ENCODE data around the gene CD163L1.
"Not testable (repeated sequence)": the region's sequence is repeated elsewhere in the genome, so short reads cannot be mapped to it uniquely, and the experiment has no call there.

The CD163L1 gene

DNA sequence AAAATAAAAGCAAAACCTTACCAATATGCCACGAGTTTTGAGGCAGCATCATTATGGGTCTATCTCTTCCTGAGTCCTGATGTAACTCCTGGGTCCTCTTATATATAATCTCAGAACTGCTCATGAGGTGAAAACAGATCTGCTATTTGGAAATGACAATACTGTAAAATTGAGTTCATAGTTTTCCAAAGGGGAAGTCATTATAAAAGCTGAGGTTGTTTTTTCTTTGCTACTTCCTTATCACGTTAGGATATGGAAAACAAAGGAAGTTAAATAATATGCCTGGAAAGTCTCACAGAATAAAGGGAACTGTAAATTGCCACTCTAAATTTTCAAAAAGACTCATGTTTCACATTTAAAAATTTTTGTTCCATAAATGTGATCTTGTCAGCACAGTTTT is at the start of gene CD163L1:
Gene CD163L1, minus strand, starts transcription at position 78 of the 400 bp plus-strand sequence. Its CDS starts 26 bp downstream, at position 52.
- DNase-seq = no peak

DNA sequence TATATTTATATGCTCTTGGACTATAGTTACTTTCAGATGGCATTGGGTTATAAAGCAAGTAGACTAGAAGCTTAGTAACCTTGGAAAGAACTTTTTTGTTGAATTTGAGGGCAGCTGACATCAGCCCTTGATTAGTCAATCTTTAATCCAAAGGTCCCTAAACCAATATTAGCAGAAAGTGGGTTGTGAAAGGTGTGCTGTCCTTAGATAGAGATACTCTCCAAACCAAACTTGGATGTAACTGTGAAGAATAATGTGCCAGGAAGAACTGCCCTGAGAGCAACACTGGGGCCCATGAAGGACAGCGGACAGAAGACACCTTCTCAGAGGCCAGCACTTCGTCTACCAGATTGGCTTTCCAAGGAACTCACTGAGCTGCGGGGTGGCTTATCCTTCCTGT is 49.1 kb upstream of the CD163L1 start:
- no peak for DNase-seq

DNA sequence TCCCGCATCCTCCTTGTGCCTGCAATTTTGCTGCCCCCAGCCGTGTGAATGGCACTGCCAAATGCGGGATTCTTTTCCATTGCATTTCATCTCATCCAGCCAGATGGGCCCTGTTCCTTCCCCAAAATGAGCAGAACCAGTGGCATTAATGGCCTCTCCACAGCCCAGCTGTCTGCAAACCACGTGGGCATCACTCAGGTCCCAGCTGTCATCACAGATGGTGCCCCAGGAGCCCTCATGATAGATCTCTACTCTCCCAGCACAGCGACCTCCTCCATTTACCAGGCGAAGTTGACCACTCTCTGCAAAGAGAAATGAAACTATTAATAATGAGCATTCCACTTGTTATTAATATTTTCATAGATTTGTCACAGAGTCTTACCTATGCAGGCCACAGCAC is 42.6 kb upstream of the CD163L1 start:
- DNase-seq = no peak

DNA sequence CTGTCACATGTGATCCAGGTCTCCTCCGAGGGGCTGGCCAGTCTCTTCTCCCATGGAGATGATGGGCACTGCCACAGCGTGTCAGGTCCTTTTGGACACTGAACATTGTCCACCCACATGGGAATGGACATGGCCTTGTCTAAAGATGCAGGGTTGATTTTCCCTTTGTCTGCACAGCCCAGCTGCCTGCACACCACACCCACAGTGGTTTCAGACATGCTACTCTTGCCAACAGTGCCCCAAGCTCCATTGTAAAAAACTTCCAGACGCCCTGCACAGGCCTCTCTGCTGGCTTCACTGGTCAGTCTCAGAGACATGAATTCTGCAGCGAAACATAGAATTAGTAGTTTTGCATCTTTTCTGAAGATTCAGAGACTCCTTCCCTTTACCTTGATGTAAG is 41.1 kb upstream of the CD163L1 start:
- DNase-seq = no peak

DNA sequence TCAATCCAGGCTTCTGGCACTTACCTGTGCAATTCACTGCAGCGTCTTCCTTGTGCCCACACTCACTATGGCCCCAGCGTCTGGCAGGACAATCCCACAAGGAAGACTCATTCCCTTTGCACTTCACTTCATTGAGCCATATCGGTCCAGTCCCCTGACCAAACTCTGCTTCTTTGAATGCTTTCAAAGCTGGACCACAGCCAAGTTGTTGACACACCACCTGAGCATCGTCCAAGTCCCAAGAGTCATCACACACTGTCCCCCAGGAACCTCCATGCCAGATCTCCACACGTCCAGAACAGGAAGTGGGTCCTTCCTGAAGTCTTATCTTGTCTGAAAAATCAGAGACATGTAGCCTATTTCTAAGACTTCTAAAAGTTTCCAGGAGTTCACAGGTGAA is 39.4 kb upstream of the CD163L1 start:
- no peak for DNase-seq

DNA sequence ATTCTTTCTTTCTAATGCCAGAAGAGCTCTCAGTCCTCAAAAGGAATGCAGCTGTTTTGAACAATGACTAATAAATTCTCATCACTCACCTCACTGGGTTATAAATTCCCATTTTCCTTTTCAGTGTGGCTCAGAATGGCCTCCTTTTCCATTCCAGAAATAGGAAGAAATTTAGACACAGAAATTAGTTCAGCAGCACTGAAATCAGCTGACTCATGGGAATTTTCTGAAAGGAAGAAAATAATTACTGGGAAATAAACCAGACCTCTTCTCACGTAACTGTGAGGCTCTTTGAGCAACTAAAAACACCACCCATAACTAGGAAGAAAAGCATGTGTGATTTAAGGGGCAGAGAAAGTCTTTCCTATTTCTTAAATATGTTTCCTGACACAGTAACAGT is 35.8 kb upstream of the CD163L1 start:
- no peak for DNase-seq

DNA sequence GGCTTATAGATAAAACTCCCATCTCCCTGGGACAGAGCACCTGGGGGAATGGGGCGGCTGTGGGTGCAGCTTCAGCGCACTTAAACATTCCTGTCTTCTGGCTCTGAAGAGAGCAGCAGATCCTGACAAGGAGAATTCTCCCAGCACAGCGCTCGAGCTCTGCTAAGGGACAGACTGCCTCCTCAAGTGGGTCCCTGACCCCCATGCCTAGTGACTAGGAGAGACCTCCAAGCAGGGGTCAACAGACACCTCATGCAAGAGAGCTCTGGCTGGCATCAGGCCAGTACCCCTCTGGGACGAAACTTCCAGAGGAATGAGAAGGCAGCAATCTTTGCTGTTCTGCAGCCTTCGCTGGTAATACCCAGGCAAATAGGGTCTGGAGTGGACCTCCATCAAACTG is 28.1 kb upstream of the CD163L1 start:
- DNase-seq = no peak

DNA sequence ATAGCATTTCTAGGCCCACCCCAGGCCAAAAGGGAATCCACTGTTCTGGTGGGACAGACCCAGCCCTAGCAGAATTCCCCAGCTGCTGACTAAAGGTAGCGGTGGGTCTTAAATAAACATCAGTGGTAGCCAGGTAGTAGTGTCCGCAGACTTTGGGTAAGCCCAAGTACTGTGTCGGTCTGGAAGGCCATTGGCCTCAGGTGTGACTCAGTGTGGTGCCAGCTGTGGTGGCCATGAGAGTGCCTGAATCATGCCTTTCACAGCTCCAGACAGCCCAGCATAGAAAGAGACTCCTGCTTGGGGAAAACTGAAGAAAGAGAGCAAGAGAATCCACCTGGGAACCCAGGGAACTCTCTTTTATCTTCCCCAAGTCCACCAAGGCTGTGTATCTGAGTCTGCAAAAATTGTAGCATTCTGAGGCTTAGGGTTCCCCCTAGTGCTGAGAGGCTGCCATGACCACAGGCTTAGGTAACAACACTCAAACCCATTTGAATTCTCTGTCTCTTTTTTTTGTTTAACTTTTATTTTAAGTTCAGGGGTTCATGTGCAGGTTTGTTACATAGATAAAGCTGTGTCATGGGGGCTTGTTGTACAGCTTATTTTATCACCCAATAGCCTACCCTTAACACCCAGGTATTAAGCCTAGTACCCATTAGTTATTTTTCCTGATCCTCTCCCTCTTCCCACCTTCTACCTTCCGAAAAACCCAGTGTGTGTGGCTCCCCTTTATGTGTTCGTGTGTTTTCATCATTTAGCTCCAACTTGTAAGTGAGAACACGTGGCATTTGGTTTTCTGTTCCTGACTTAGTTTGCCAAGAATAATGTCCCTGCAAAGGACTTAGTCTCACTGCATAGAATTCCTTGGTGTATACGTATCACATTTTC is 16.7 kb upstream of the CD163L1 start:
- DNase-seq = peak in 3 of 4 experiments; percentile 1 to 30 (median 9)

DNA sequence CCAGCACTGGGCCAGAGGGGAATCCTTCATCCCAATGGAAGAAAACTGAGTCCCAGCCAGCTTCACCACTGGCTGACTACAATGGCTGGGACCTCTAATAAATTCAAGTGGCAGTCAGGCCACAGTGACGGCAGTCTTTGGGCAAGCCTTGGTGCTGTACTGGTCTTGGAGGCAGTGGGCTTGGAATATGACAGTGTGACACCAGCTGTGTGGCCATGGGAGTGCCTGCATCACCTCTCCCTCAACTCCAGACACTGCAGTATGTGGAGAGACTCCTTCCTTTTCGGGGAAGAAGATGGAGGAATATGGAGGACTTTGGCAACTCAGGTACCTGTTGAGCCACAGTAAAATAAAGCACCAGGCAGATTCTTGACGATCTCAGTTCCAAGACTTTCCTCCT is 16.0 kb upstream of the CD163L1 start:
- DNase-seq = no peak

DNA sequence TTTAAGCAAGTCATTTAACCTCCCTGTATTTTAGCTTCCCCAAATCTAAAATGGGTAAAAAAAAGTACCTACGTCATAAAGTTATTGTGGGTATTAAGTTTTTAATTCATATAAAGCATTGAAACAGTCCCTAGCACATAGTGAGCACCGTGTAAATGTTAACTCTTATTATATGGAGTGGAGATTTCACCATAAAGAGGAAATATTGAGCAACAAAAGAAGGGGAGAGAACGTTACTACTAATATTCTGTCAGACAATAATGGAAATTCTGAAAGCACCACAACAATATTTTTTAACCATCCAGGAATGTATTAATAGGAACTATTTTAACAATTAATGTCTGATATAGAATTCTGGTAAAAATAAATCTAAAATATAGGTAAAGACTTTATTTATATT is 7.8 kb upstream of the CD163L1 start:
- DNase-seq = no peak

DNA sequence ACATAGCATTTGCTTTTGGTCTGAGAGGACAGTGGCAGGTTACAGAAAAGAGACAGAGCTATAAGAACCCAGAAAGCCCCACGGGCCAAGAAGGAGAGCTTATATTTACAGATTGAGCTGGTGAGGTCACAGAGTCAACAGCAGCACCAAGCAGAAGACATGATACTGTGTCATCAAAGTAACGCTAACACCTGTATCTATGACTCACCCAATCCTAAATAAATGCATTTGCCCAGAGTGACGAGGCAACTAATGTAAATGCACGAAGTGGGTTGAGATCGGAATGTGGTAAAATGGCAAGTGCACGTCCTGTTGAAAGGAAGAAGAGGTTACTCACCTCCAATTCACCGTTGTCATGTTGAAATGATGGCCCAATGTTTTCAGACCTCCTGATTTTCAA is 6.7 kb upstream of the CD163L1 start:
- no peak for DNase-seq

DNA sequence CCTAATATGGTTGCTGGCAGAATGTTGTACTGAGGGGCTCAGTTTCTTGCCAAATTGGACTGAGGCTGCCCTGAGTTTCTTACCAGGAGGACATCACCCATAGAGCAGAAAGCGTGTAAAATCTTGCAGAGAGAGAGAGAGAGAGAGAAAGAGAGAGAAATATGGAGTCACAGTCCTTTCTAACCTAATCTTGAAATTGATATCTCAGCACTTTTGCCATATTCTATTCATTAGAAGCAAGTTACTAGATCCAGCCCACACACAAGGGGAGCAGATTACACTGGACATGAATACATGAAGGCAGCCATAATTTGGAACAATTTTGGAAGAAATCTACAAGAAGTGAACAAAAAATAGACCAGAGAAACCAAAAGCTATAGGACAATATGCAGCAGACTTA is 4.1 kb upstream of the CD163L1 start:
- no peak for DNase-seq

DNA sequence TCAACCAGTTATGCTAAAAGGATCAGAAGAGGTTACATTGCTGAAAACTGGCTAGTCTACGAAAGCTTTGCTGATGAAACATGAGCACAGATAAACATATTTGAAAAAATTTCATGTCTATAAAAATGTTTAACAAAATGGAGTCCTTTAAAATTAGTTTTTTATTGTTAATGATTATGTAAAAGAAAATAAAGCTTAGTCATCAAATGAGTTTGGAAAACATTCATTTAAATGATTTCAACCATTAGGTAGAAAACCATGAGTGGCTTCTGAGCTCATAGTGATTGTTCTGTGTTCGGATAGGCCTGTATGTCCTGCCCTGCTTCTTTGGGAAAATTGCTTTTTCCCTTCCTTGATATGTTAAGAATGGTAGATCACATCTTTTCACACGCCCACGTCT is 584 bp upstream of the CD163L1 start:
- no peak for DNase-seq

DNA sequence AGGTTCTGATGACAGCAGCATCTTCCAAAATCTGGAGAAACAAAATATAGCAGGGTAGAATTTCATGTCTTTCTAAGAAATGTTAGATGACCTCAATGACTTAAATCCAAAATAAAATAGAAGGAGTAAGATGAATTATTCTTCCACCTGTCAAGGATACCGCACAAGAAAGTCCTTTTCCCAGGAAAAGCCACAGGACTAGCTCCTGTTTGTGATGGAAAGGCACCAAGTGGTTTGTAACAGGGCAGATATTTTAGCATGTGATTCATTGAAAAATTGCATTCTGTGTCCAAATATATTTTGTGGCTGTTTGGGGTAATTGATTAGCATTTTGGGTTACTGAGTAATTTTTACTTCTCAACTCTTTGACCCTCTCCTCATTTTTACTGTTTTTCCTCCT is 2.7 kb downstream of the CD163L1 start:
- DNase-seq = no peak

DNA sequence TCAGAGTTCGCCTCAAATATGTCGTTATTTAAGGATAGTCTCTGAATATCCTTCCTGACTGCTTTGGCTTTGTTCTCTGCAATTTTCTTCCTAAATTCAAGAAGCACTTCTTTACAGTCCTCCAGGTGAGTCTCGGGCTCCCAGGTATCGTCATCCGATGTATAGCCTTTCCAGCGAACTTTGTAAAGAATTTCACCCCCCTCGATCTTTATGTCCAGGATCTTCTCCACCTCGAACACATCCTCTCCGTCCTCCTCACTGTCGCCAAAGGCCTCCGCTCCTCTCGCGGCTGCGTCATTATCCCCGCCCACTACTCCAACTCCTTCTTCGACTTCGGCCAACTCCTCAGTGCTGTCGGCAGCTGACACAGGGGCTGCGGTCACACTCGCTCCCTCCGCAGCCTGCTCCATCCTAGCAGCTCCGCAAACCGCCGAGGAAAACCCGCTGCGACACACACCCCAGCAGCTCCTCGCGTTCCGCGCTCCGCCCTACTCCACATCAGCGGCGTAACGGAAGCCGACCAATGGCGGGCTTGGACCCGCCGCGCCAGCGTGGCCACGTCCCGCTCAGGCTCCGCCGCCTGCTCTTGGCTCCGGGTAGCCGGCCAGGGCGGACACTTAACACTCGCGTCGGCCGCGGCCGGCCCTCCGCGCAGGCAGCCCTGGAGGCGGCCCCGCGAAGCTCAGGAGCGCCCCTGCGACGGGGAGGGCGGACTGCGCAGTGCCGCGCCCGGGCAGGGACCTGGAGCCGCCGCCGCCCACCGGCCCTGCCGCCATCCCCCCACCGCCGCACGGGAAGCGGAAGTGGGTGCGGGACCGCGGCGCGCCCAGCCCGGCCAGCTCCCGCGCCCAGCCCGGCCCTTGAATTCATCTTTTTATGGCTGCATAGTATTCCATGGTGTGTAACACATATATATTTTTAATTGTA is 4.1 kb downstream of the CD163L1 start:
- peak in 1 of 4 experiments; percentile 5 for DNase-seq

DNA sequence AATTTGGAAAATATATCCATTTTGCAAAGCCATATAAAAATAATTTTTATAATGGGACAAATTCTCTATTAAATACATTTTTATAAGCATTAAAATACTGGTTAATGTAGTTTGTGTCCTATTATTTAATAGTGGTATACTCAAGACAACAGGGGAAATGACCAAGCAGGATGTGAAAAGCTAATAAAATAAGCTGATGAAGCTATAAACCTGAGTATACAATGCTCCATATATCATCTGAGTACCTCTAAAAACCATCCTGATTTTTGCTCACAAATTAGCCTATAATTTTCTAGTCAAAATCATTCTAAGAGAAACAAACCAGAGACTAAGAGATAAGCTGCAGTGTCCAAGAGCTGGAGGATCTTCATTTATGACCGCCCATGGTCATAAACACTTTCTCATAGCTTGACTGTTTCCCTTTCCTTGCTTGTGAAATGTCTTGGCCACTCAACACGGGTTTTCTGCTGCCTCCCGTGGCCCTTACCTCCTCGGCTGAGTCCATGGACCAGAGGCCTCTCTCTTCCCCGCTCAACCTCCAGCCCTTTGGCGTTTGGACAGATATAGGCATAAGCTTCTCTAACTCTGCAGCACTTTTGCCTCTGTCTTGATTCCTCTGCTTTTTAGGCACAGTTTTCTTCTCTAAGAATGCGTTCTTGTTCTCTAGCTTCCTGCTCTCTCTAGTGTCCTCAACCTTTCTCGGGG is 5.5 kb downstream of the CD163L1 start:
- DNase-seq = not testable (repeated sequence)

DNA sequence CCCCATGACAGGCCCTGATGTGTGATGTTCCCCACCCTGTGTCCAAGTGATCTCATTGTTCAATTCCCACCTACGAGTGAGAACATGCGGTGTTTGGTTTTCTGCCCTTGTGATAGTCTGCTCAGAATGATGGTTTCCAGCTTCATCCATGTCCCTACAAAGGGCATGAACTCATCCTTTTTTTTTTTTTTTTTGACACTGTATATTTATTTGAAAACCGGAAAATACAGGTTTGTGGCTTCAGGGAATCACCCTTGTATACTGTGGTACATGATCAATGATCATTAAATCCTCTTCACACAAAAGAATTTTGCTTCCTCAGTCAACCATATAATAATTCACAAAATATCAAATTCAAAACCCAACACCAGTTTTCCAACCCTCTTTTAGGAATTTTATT is 6.5 kb downstream of the CD163L1 start:
- DNase-seq = not testable (repeated sequence)

DNA sequence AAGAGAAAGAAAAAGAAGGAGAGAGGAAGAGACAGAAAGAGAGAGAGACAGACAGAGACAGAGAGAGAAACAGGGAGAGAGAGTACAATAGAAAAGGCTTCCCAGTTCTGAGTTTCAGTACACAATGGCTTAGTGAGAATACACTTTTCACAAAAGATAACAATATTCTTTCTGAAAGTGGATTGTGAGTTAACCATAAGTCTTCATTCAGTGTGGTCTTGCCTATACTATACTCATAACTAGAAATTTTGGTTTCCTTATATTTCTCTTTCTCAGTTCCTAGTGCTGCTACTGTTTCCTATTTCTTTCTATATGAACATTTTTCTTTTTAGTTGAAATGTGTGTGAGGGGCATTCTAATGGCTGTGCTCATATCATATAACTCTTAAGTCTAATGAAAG is 9.3 kb downstream of the CD163L1 start:
- DNase-seq = no peak

DNA sequence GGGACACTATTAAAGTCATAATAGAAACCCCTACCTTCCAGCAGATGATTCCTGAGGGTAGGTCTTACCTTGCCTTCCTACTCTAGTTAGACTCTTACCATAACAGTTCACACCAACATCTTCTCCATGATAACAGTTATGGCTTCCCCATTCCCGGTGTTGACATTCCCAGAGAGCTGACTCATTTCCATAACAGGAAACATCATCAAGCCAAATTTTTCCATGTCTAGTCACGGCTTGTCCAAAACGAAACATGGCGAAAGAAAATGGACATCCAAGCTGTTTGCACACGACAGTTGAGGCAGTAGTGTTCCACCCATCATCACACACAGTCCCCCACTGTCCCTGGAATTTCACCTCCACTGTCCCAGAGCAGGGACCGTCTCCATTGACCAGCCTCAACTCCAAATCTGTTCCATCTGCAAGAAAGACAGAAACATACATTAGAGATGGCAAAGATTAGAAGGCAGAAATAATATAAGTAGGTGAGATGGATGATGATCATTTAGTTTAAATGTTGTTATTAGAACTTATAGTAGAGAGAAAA is 10.6 kb downstream of the CD163L1 start:
- no peak for DNase-seq

DNA sequence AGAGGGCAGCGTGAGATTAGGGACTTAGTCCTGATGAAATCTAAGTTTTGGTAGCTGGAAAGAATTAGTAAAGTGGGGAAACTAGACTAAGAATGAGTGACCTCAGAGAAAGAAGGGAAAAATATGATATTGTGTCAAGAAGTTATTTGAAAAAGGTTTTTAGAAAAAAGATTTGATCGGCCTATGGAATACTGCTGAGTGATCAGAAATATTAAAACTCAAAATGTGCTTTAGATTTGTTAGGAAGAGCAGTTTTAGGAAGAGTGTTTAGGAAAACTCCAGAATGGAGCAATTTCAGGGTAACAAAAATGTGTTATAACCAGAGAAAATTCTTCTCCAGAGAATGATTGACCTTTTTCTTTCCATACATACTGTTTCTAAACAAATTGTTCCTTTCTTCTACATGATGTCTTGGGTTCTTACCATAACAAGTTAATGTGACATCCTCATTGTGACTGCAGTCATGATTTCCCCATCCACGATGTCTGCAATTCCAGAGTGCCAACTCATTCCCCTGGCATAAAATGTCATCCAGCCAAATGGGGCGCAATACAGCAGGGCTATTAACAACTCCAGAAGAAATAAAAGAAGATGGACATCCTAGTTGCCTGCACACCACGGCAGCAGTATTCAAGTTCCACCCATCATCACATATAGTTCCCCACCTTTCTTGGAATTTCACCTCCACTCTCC is 11.8 kb downstream of the CD163L1 start:
- DNase-seq = no peak

DNA sequence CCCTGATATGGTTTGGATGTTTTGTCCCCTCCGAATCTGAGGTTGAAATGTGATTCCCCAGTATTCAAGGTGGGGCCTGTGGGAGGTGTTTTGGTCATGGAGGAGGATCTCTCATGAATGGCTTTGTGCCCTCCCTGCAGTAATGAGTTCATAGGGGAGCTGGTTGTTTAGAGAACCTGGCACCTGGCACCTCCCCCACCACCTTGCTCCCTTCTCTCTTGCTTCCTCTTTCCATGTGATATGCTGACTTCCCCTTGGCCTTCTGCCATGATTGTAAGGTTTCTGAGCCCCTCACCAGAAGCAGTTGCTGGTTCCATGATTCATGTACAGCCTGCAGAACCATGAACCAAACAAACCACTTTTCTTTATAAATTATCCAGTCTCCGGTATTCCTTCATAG is 32.6 kb downstream of the CD163L1 start:
- no peak for DNase-seq

DNA sequence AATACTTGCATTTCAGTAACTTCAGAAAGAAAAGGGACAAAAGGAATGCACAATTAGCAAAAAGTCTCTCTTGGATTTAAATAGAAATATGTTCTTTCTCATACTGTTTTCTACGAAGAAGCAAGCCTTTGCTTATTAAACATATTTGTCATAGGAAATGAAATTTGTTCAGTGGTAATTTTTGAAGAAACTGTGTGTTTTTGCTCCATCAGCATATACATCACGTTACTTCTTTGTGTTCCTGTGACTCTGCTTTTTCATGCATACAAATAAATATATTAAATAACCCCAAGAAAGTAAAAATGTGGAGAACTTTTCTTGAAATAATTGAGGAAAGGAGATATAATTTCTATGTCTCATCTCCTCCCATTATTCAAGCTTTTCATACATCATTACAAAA is 39.7 kb downstream of the CD163L1 start:
- DNase-seq = no peak

All from activated naive CD4-positive, alpha-beta T cell (primary cell).